Inflammatory macrophage (primary cell): ENCODE results near the gene SIPA1L3.

ENCODE experiments used
- DNase-seq, 2 donors: peaks; one replicate each; pipeline ENCODE4 v3.0.0-alpha.2; 2020 to 2022

The SIPA1L3 gene

DNA sequence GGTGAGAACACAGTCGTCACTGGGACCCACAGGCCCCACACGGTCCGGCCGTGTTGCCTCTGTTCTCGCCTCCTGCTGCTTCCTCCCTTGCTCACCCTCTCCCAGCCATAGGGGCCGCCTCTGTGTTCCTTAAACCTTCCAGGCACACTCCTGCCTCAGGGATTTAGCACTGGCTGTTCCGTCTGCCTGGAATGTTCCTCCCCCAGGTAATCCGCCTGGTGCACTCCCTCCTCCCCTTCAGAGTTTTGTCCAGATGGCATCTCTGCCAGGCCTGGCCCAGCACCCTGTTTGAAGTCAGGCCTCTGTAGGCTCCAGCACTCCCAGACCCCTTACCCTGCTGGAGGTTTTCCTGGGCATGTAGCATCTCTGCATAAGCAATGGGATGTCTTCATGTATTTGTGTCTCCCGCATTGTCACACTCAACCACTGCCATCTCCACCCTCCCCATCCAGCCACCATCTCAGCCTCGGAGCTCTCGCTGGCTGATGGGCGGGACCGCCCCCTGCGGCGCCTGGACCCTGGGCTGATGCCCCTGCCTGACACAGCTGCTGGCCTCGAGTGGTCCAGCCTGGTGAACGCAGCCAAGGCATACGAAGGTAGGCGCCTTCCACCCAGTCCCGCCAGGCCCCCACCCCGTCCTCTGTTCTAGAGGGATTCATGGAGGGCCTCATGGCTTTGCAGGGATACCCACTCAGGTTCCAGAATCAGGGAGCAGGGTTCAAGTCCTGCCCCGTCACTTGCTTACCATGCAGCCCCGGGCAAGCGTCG lies 291.1 kb downstream of the SIPA1L3 start:
- DNase-seq, result no peak

DNA sequence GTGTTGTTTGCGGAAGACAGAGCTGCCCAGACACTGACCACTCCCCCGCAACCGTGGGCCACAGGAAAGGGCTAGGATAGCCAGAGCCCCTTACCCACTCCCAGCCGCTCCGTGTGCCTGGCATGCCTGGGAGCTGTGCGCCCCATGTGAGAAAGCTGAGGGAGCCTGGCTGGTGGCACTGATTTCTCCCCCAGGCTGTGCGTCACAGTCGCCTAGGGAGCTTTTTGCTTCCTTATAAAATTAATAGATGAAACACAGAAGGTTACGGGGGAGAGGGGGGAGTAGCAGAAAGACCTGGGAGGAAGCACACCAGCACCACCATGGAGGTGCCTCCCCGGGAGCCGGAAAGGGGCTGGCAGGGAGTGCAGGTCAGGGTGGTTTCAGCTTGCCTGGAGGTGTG lies 292.3 kb downstream of the SIPA1L3 start:
- no peak for DNase-seq

- no peak for DNase-seq
Measured at GRCh38 chr19:38201731-38202130, 294.7 kb downstream of the SIPA1L3 start.

DNA sequence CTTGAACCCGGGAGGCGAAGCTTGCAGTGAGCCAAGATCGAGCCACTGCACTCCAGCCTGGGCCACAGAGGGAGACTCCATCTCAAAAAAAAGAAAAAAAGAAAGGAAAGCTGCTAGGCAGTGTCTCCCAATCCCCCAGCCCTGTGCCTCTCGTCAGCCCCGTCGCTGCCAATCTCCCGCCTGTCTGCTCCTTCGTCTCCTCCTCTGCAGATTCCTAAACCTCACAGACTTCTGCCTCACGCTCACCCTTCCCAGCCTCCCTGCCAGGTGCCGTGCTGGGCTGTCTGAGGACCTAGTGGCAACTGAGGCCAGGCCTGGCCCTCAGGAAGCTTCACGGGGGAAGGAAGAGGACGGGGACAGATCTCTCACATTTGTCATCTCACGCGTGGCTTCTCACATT lies 295.5 kb downstream of the SIPA1L3 start:
- no peak for DNase-seq

GRCh38 chr19:38203197-38203596 lies 296.2 kb downstream of the SIPA1L3 start:
- DNase-seq, result no peak

GRCh38 chr19:38204096-38204495 lies 297.1 kb downstream of the SIPA1L3 start:
- no peak for DNase-seq

- DNase-seq, result no peak
Measured at GRCh38 chr19:38204728-38205127, 297.7 kb downstream of the SIPA1L3 start.

GRCh38 chr19:38206006-38206745 lies 299.2 kb downstream of the SIPA1L3 start:
- DNase-seq, result no peak

GRCh38 chr19:38206928-38207327 lies 299.9 kb downstream of the SIPA1L3 start:
- DNase-seq, result no peak

DNA sequence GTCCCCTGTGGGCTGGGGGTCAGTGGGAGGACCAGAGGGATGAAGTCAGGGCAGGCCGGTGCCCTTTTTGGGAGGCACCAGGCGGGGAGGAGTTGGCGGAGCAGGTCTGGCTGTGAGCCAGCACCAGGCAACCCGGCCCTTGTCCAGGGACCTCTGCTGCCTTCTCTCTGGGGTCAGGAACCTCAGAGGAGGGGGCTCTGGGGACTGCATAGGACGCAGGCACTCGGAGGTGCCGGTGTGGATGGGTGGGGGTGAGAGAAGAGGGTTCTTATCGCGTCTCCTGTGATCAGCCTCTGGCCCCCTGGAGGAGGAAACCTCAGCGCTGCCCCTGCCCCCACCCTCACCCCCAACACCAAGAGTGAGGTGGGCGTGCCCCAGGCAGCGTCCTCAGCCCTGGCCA lies 300.5 kb downstream of the SIPA1L3 start:
- DNase-seq, result no peak

GRCh38 chr19:38208571-38208970 lies 301.6 kb downstream of the SIPA1L3 start:
- no peak for DNase-seq

GRCh38 chr19:38209152-38209551 lies 302.1 kb downstream of the SIPA1L3 start:
- DNase-seq, result no peak

DNA sequence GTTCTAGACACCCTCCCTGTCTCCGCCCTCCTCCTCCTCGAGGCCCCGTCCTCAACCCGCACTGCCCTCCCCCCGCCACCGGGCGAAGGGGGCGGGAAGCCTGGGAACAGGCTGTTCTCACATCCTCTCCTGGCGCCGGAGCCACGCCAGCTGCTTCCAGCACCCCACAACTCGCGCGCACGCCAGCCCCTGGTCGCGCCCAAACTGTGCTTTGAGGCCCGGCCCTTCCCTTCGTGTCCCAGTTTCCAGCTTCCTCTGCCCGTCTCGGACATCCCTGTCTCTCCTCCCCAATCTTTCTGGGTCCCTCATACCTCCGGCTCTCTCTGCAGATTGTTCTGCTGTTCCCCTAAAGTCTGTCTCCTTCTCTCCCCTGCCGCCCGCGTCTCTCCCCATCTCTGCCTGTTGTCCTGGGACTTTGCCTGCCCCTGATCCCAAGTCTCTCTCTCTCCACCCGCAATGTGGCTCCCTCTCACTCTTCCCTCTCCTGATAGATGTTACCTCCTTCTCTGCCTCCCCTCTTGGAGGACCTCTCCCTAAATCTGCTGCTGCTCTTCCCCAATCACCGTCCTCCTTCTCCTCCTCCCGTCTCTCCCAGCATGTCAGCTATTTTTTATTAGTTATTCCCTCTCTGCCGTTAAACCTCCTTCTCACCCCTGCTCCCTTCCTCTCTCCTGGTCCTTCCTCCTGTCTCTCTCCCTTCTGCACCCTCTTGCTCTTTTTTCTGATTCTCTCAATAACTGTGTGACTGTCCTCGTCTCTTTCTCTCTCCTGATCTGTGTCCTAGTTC lies 302.9 kb downstream of the SIPA1L3 start:
- no peak for DNase-seq

- no peak for DNase-seq
Measured at GRCh38 chr19:38210458-38210987, 303.5 kb downstream of the SIPA1L3 start.

DNA sequence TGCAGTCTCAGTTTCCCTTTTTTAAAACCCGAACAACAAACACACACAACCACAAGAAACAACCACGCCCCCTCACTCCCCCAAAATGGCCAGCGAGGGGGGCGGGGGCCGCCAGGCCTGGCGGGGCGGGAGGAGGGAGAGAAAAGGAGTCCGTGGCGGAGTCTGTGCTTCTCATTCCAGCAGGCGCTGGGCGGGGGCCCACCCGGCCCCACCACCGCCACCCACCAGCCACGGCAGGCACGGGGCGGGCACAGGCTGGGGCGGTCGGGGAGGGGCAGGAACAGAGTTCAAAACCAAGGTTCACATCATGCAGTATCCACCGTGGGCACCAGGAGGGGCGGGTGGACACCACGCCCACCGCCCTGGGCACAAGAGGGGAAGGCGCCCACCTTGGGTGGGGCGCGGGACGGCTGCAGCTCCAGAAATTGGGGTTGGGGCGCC lies 304.2 kb downstream of the SIPA1L3 start:
- DNase-seq, result no peak

- DNase-seq, result no peak
Measured at GRCh38 chr19:38211766-38212165, 304.8 kb downstream of the SIPA1L3 start.

DNA sequence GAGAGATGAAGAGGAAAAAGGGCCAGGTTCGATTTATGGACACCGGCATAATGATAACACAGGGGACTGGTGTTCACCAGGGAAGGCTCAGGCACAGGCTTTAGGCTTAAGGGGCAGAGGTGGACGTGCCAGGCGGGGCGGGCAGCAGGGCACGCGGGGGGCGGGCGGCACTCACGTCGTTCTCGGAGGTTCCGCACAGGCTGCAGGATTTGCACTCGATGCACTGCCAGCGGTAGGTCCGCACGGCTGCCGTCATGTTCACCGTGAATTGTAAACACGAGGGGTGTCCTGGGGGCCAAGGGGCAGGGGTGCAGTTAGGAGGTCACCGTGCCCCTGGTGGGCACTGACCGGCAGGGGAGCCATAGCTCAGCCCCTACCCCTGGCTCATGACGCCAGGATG lies 306.5 kb downstream of the SIPA1L3 start:
- no peak for DNase-seq

DNA sequence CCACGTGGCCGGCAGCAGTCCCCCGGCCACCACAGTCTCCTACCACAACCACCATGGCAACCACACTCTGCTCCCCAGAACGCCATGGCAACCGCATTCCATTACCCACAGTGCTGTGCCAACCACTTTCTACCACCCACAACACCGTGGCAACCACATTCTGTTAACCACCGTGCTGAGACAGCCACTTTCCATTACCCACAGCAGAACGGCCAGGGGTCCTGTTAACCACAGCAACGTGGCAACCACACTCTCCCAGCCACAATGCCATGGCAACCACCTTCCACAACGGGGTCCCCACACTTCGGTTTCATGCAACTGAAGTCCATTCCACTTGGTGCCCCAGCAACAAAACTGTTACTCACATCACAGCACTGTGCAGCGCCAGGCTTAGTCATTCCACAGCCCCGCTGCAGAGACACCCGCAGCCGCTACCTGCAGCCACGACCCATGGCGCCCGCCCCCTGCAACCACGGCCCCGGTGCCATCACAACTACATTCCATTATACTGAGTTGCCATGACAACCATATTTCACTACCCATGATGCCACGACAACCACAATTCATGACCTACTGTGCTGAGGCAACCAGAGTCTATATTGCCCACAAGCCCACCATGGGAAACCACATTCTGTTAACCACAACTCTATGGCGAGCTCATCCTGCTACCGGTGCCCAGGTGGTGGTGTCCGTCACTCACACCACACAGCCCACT lies 307.1 kb downstream of the SIPA1L3 start:
- DNase-seq, result no peak

DNA sequence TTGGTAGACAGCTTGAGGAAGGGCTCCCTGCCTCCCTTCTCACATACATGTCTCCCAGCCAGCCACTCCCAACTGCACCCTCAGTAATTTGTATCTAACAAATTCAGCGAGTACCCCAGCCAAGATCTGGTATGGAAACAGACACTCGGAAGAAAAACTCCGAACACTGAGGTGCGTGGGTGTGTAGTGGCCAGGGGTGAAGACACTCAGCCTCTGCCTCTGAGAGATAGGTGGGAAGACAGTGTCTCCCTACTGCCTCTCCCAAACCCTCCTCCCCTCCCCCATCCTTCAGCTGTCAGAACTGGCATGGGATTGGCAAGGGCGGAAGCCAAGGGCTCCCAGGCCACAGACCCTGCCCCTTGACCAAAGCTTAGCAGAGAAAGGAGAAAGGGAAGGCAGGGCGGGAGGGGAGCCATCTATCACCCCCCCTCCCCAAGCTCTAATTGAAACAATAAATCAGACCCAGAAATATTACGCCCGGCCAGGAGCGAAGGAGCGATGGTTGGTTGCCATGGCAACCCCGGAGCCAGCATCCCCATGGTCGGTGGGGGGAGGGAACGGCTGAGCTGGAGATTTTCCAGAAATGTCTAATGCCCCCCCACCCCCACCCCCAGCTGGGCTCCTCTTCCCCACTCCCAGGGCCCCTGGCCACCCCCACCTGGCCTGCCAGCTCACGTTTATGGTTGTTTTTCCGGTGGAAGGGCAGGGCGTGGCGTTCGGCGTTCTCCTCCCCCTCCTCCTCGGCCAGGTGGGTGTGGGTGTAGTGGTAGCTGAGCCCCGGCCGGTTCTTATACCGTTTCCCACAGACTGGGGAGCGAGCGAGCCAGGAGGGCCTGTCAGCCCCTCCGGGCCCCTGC lies 310.0 kb downstream of the SIPA1L3 start:
- no peak for DNase-seq

- no peak for DNase-seq
Measured at GRCh38 chr19:38218204-38218603, 311.2 kb downstream of the SIPA1L3 start.

DNA sequence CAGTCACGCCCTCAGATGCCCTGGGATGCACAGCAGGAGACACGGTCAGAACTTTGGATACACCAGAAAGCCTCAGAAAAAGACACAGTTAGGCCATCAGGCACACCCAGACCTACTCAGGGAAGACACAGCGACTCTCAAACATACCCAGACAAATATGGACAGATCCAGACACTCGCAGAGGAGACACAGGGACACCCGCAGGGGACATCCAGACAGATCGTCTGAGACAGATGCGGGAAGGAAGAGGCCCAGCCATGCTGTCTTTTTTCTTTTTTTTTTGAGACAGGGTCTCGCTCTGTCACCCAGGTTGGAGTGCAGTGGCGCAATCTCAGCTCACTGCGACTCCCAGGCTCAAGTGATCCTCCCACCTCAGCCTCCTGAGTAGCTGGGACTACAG lies 312.2 kb downstream of the SIPA1L3 start:
- no peak for DNase-seq
